ENCODE data around the gene MRPL51. TPM values are rescaled to one million over a fixed set of nuclear protein-coding genes. Genes with fewer than 3 reads are reported as not detected.

MRPL51 gene
- total RNA-seq, 6 experiments from 2014 or later: 38.2 to 104 (median 80.2) TPM

- Histone ChIP-seq H3K4me3 (no peak overlapping the region), H3K4me1 (no peaks in the 10 kb centered on the region), H3K36me3 (peaks cover 0 to 85% (median 29%) of the 10 kb centered on the region in 4 donors), H3K9me3 (no peaks in the 10 kb centered on the region), H3K27ac (no peak overlapping the region), H3K27me3 (no peaks in the 10 kb centered on the region)
- 89% methylated on average over 4 of the region's 5 CpGs for WGBS (ENCODE audit: insufficient coverage, low coverage, low lambda C conversion rate, missing lambda C conversion rate)
- no peak for DNase-seq
- TF ChIP-seq POLR2A (IDR thresholded peaks at IDR 0.05) (no peak), CTCF (IDR thresholded peaks at IDR 0.05) (no peak)
- intact Hi-C loops (cut with DNase I): no loop called here
- no peak for ATAC-seq
Observed at GRCh38 chr12:6524648-6525047, 31.6 kb upstream of the MRPL51 start.

- Histone ChIP-seq H3K36me3 (peaks cover 0 to 76% (median 28%) of the 10 kb centered on the region in 4 donors), H3K27me3 (no peaks in the 10 kb centered on the region), H3K4me1 (no peaks in the 10 kb centered on the region), H3K9me3 (no peaks in the 10 kb centered on the region), H3K4me3 (no peak overlapping the region), H3K27ac (no peak overlapping the region)
- TF ChIP-seq CTCF (IDR thresholded peaks at IDR 0.05) (no peak), POLR2A (IDR thresholded peaks at IDR 0.05) (no peak)
- DNase-seq: no peak
- no peak for ATAC-seq
- 89% methylated on average over 3 of the region's 3 CpGs for whole genome bisulfite sequencing (ENCODE audit: insufficient coverage, low coverage, low lambda C conversion rate, missing lambda C conversion rate)
- intact Hi-C loops (cut with DNase I): no loop called here
Observed at GRCh38 chr12:6523708-6524107, 30.6 kb upstream of the MRPL51 start.

- Histone ChIP-seq H3K36me3 (peaks cover 0 to 70% (median 28%) of the 10 kb centered on the region in 4 donors), H3K27ac (no peak overlapping the region), H3K4me1 (no peaks in the 10 kb centered on the region), H3K27me3 (no peaks in the 10 kb centered on the region), H3K9me3 (no peaks in the 10 kb centered on the region), H3K4me3 (no peak overlapping the region)
- DNase-seq (no peak), ATAC-seq (no peak)
- TF ChIP-seq POLR2A (IDR thresholded peaks at IDR 0.05) (no peak), CTCF (IDR thresholded peaks at IDR 0.05) (no peak)
- 81% methylated on average over 10 of the region's 10 CpGs for WGBS (ENCODE audit: insufficient coverage, low coverage, low lambda C conversion rate, missing lambda C conversion rate)
- intact Hi-C loops (cut with DNase I): no loop called here
Observed at GRCh38 chr12:6522193-6522592, 29.1 kb upstream of the MRPL51 start.

GRCh38 chr12:6520186-6520585 is 27.1 kb upstream of the MRPL51 start:
- TF ChIP-seq CTCF (IDR thresholded peaks at IDR 0.05): no peak
- TF ChIP-seq POLR2A (IDR thresholded peaks at IDR 0.05): no peak
- intact Hi-C loops (cut with DNase I): no loop called here
- DNase-seq (no peak), ATAC-seq (no peak)
- Histone ChIP-seq H3K9me3 (no peaks in the 10 kb centered on the region), H3K27ac (no peak overlapping the region), H3K4me1 (no peaks in the 10 kb centered on the region), H3K27me3 (no peaks in the 10 kb centered on the region), H3K36me3 (peaks cover 0 to 68% (median 26%) of the 10 kb centered on the region in 4 donors), H3K4me3 (no peak overlapping the region)
- 95% methylated on average over 3 of the region's 3 CpGs for WGBS (ENCODE audit: insufficient coverage, low coverage, low lambda C conversion rate, missing lambda C conversion rate)

- Histone ChIP-seq H3K27me3 (no peaks in the 10 kb centered on the region), H3K9me3 (no peaks in the 10 kb centered on the region), H3K4me3 (no peak overlapping the region), H3K27ac (no peak overlapping the region), H3K4me1 (no peaks in the 10 kb centered on the region), H3K36me3 (peaks cover 0 to 23% (median 2%) of the 10 kb centered on the region in 4 donors)
- TF ChIP-seq POLR2A (IDR thresholded peaks at IDR 0.05): no peak
- TF ChIP-seq CTCF (IDR thresholded peaks at IDR 0.05): no peak
- no peak for DNase-seq
- 81% methylated on average over 7 of the region's 7 CpGs for WGBS (ENCODE audit: insufficient coverage, low coverage, low lambda C conversion rate, missing lambda C conversion rate)
- ATAC-seq: no peak
- intact Hi-C loops (cut with DNase I): no loop called here
Observed at GRCh38 chr12:6508087-6508486, 15.0 kb upstream of the MRPL51 start.
